Myocyte (in vitro differentiated cells): ENCODE data around the gene PTCD1. TPM values are rescaled to one million over a fixed set of nuclear protein-coding genes. Genes with fewer than 3 reads are reported as not detected.
A peak's percentile ranks its signal among the peaks of the same experiment; 100 is the strongest.
"Not testable (repeated sequence)": the region's sequence is repeated elsewhere in the genome, so short reads cannot be mapped to it uniquely, and the experiment has no call there.

Source experiments
- DNase-seq: peaks from one replicate; pipeline ENCODE4 v3.0.0-alpha.2; 2012; ENCODE audit warnings: low read depth
- total RNA-seq: library from RNA; depleted of rRNA; stranded (reverse); fragments of >200 nt; gene quantifications from 2 replicates; pipeline ENCODE4 v1.2.3, GENCODE V29; 2014

The PTCD1 gene
- total RNA-seq, 1 donor from 2014 or later, result 11.4 TPM

GRCh38 chr7:99449326-99449725 is 10.7 kb upstream of the PTCD1 start:
- DNase-seq, result no peak

GRCh38 chr7:99448855-99449254 is 10.3 kb upstream of the PTCD1 start:
- no peak for DNase-seq

GRCh38 chr7:99447943-99448342 is 9.3 kb upstream of the PTCD1 start:
- DNase-seq, result no peak

GRCh38 chr7:99446096-99446495 is 7.5 kb upstream of the PTCD1 start:
- DNase-seq, result no peak

- DNase-seq, result peak; percentile 40
Measured at GRCh38 chr7:99440195-99440594, 1.6 kb upstream of the PTCD1 start.

- DNase-seq, result no peak
Measured at GRCh38 chr7:99437946-99438572, 539 bp downstream of the PTCD1 start.

GRCh38 chr7:99433158-99433557 is 5.4 kb downstream of the PTCD1 start:
- no peak for DNase-seq

- not testable (repeated sequence) for DNase-seq
Measured at GRCh38 chr7:99431756-99432540, 6.7 kb downstream of the PTCD1 start.

GRCh38 chr7:99429756-99430155 is 8.8 kb downstream of the PTCD1 start:
- DNase-seq, result no peak

- no peak for DNase-seq
Measured at GRCh38 chr7:99428972-99429566, 9.5 kb downstream of the PTCD1 start.

GRCh38 chr7:99424932-99425730 is 13.5 kb downstream of the PTCD1 start:
- no peak for DNase-seq

- DNase-seq, result no peak
Measured at GRCh38 chr7:99422625-99423024, 16.0 kb downstream of the PTCD1 start.

- no peak for DNase-seq
Measured at GRCh38 chr7:99422186-99422585, 16.4 kb downstream of the PTCD1 start.

- no peak for DNase-seq
Measured at GRCh38 chr7:99420986-99421385, 17.6 kb downstream of the PTCD1 start.

GRCh38 chr7:99420213-99420612 is 18.4 kb downstream of the PTCD1 start:
- DNase-seq, result no peak

- no peak for DNase-seq
Measured at GRCh38 chr7:99419323-99420021, 19.1 kb downstream of the PTCD1 start.

- DNase-seq, result no peak
Measured at GRCh38 chr7:99418260-99418659, 20.3 kb downstream of the PTCD1 start.

GRCh38 chr7:99415513-99416127 is 23.0 kb downstream of the PTCD1 start:
- DNase-seq, result peak; percentile 69

- DNase-seq, result no peak
Measured at GRCh38 chr7:99410635-99411034, 28.0 kb downstream of the PTCD1 start.

GRCh38 chr7:99409806-99410205 is 28.8 kb downstream of the PTCD1 start:
- no peak for DNase-seq

- DNase-seq, result no peak
Measured at GRCh38 chr7:99409192-99409572, 29.4 kb downstream of the PTCD1 start.
